GM12878 (cell line): Measurements from ENCODE around the gene HAGHL. TPM values are rescaled to one million over a fixed set of nuclear protein-coding genes. Genes with fewer than 3 reads are reported as not detected.

Source experiments
- ATAC-seq: fragments of 200-7000 bp; cut with Tn5 transposase; 3 replicates; pipeline ENCODE4 v1.9.1; 2020; ENCODE audit warnings: mild to moderate bottlenecking, moderate library complexity
- BruUV-seq: library from RNA; stranded (reverse); fragments of 400-500 nt; replicated peaks from 2 replicates; lab custom pipeline; 2021; lab: Mats Ljungman, UMichigan
- CTCF ChIA-PET: fragments of 300-600 bp; sonication (Branson Sonifier 250); formaldehyde crosslinking; extraction: SDS; loops from one replicate; lab custom pipeline; 2021; ENCODE audit warnings: inconsistent platforms; lab: Yijun Ruan, JAX
- POLR2A ChIA-PET: fragments of 350-600 bp; formaldehyde crosslinking; extraction: SDS; loops from one replicate; lab custom pipeline; 2021; ENCODE audit warnings: inconsistent platforms; lab: Charles Lee
- RAD21 ChIA-PET: fragments of 300-600 bp; sonication (Branson Sonifier 250); formaldehyde crosslinking; loops from one replicate; lab custom pipeline; 2023; ENCODE audit warnings: antibody characterized with exemption; ENCODE audit not compliant: unreplicated experiment; lab: Charles Lee
- SMC1A ChIA-PET: fragments of 300-600 bp; sonication (Branson Sonifier 250); formaldehyde crosslinking; loops from one replicate; lab custom pipeline; 2023; ENCODE audit not compliant: unreplicated experiment, uncharacterized antibody; lab: Charles Lee
- DNase-seq: peaks from one replicate; pipeline ENCODE4 v3.0.0-alpha.2; 2011; ENCODE audit warnings: low read depth, low spot score
- FAIRE-seq: peaks from 3 replicates; lab custom pipeline; 2011; peaks lifted over from hg19 to GRCh38; lab: Jason Lieb, UNC
- H2AFZ ChIP-seq: 2 replicates; pipeline ENCODE4 v1.6.0; 2011; ENCODE audit warnings: low read depth, low read length, control low read depth; ENCODE audit not compliant: control insufficient read depth
- H3K27ac ChIP-seq: 2 replicates; pipeline ENCODE4 v1.5.1; 2011; ENCODE audit warnings: control low read depth; ENCODE audit not compliant: control insufficient read depth, insufficient read depth
- H3K27me3 ChIP-seq, 2 experiments: replicated peaks in 1 of 2; 2 replicates each; pipeline versions ENCODE4 v1.6.0 to v1.6.1; 2011; ENCODE audit warnings: low read length in 1 of 2; ENCODE audit not compliant: control insufficient read depth in 2 of 2, insufficient read depth in 2 of 2
- H3K36me3 ChIP-seq, 2 experiments: 2 replicates each; pipeline ENCODE4 v1.5.1; 2011; ENCODE audit warnings: low read length in 1 of 2; ENCODE audit not compliant: control insufficient read depth in 2 of 2, insufficient read depth in 2 of 2
- H3K4me1 ChIP-seq: 2 replicates; pipeline ENCODE4 v1.6.1; 2011; ENCODE audit warnings: mild to moderate bottlenecking, low read length, moderate library complexity, mixed read lengths; ENCODE audit not compliant: control insufficient read depth, insufficient read depth
- H3K4me2 ChIP-seq: 2 replicates; pipeline ENCODE4 v1.6.0; 2011; ENCODE audit warnings: control low read depth; ENCODE audit not compliant: control insufficient read depth, insufficient read depth
- H3K4me3 ChIP-seq: fragments of 200-600 bp; sonication (generic); 2 replicates; pipeline ENCODE4 v1.5.1; 2016
- H3K79me2 ChIP-seq: 2 replicates; pipeline ENCODE4 v1.6.0; 2011; ENCODE audit warnings: low read length; ENCODE audit not compliant: control insufficient read depth, insufficient read depth
- H3K9ac ChIP-seq: 2 replicates; pipeline ENCODE4 v1.8.0; 2011; ENCODE audit warnings: low read length, control low read depth, mixed read lengths; ENCODE audit not compliant: control insufficient read depth, insufficient read depth
- H3K9me3 ChIP-seq: replicated peaks from 3 replicates; pipeline ENCODE4 v1.5.1; 2011; ENCODE audit warnings: mild to moderate bottlenecking, low read length; ENCODE audit not compliant: control insufficient read depth, insufficient read depth
- H4K20me1 ChIP-seq: 2 replicates; pipeline ENCODE4 v1.6.0; 2011; ENCODE audit not compliant: control insufficient read depth, insufficient read depth
- ATF3 ChIP-seq: IDR thresholded peaks from 2 replicates; pipeline ENCODE4 v1.6.1; 2011; ENCODE audit warnings: low read depth, mild to moderate bottlenecking, low read length, moderate library complexity, borderline replicate concordance; ENCODE audit errors: extremely low read depth
- BACH1 ChIP-seq: fragments of 450-650 bp; IDR thresholded peaks from 2 replicates; pipeline ENCODE4 v1.6.1; 2017; ENCODE audit warnings: mild to moderate bottlenecking, borderline replicate concordance
- BCL11A ChIP-seq: IDR thresholded peaks from 2 replicates; pipeline ENCODE4 v1.6.1; 2011; ENCODE audit warnings: low read depth, low read length
- CBX3 ChIP-seq: fragments of 200-600 bp; sonication (generic); IDR thresholded peaks from 2 replicates; pipeline ENCODE4 v1.6.1; 2016; ENCODE audit warnings: low read depth, borderline replicate concordance
- CEBPB ChIP-seq, 2 experiments: fragments of 150-350 bp in 1 of 2; IDR thresholded peaks; 2 replicates each; pipeline ENCODE4 v1.6.1; 2012 to 2014; ENCODE audit warnings: low read depth in 2 of 2, low read length in 2 of 2, borderline replicate concordance in 1 of 2, inconsistent platforms in 1 of 2
- IKZF2 ChIP-seq, 2 experiments: fragments of 450-650 bp; IDR thresholded peaks; 2 replicates each; pipeline ENCODE4 v1.6.1; 2017; ENCODE audit warnings: mild to moderate bottlenecking in 2 of 2, moderate library complexity in 2 of 2
- KDM1A ChIP-seq: fragments of 200-600 bp; sonication (generic); IDR thresholded peaks from 2 replicates; pipeline ENCODE4 v1.6.1; 2016; ENCODE audit warnings: borderline replicate concordance
- MYB ChIP-seq: fragments of 150-350 bp; IDR thresholded peaks from 2 replicates; pipeline ENCODE4 v1.6.1; 2014; ENCODE audit warnings: mild to moderate bottlenecking, low read depth, low read length, borderline replicate concordance
- NFXL1 ChIP-seq: fragments of 450-650 bp; IDR thresholded peaks from 2 replicates; pipeline ENCODE4 v1.6.1; 2017; ENCODE audit warnings: antibody characterized with exemption, mild to moderate bottlenecking, borderline replicate concordance
- NFYB ChIP-seq: IDR thresholded peaks from 2 replicates; pipeline ENCODE4 v1.6.1; 2011; ENCODE audit warnings: low read depth, mild to moderate bottlenecking, low read length, improper control_type of control experiment, moderate library complexity; ENCODE audit not compliant: insufficient read depth
- NKRF ChIP-seq: fragments of 450-650 bp; conservative IDR thresholded peaks from 2 replicates; pipeline ENCODE4 v1.6.1; 2017; ENCODE audit warnings: mild to moderate bottlenecking, moderate library complexity
- PAX8 ChIP-seq: fragments of 450-650 bp; IDR thresholded peaks from 2 replicates; pipeline ENCODE4 v1.6.1; 2017; ENCODE audit warnings: mild to moderate bottlenecking, moderate library complexity
- POU2F2 ChIP-seq: IDR thresholded peaks from 3 replicates; pipeline ENCODE4 v1.6.1; 2011; ENCODE audit warnings: low read depth, mild to moderate bottlenecking, low read length, borderline replicate concordance
- SMAD5 ChIP-seq: IDR thresholded peaks from 2 replicates; pipeline ENCODE4 v1.6.1; 2016; ENCODE audit warnings: antibody characterized with exemption, low read depth
- SMARCA5 ChIP-seq: fragments of 450-650 bp; IDR thresholded peaks from 2 replicates; pipeline ENCODE4 v1.6.1; 2017; ENCODE audit warnings: mild to moderate bottlenecking
- SP1 ChIP-seq: IDR thresholded peaks from one replicate; pipeline ENCODE4 v1.6.1; 2011; ENCODE audit warnings: low read depth, low read length
- SUZ12 ChIP-seq: fragments of 200-600 bp; sonication (generic); IDR thresholded peaks from one replicate; pipeline ENCODE4 v1.6.1; 2018; ENCODE audit warnings: antibody characterized with exemption, mild to moderate bottlenecking; ENCODE audit not compliant: unreplicated experiment
- TCF12 ChIP-seq: IDR thresholded peaks from 2 replicates; pipeline ENCODE4 v1.6.1; 2011; ENCODE audit warnings: low read depth, mild to moderate bottlenecking, low read length
- ZBTB33 ChIP-seq: fragments of 450-650 bp; IDR thresholded peaks from 2 replicates; pipeline ENCODE4 v1.6.1; 2017; ENCODE audit warnings: mild to moderate bottlenecking
- WGBS: methylation state at CpG from one replicate; pipeline ENCODE4 v1.1.6; 2016; ENCODE audit warnings: low lambda C conversion rate; ENCODE audit not compliant: insufficient replicate concordance, insufficient coverage; ENCODE audit errors: missing lambda C conversion rate; 5-methylcytosine and 5-hydroxymethylcytosine counted together
- in situ Hi-C: fragments of 300-500 bp; cut with MboI; formaldehyde crosslinking; loops from 9 replicates; pipeline ENCODE4 v1.14.3; 2018; ENCODE audit warnings: mixed read lengths
- intact Hi-C: fragments of 100-400 bp; cut with micrococcal nuclease; formaldehyde crosslinking; loops from one replicate; pipeline ENCODE4 v1.14.2; 2022; ENCODE audit not compliant: unreplicated experiment
- polyA plus RNA-seq, 11 experiments: library from polyadenylated mRNA; depleted of rRNA in 4 of 11; unstranded in 6 of 11; stranded (reverse) in 5 of 11; fragments of >200 nt; fragmentation: Nextera tagmentation in 4 of 11; fragmentation: Illumina TruSeq in 1 of 11; extraction: Ambion mirVana in 4 of 11; extraction: Trizol in 1 of 11; gene quantifications; 1 replicate in 1 of 11; 2 replicates in 10 of 11; pipeline versions ENCODE4 v1.2.1 to v1.2.3, GENCODE V29; 2011 to 2016; ENCODE audit warnings: inconsistent platforms in 2 of 11, missing spikeins in 2 of 11, low read depth in 1 of 11
- total RNA-seq, 4 experiments: library from RNA; depleted of rRNA in 3 of 4; stranded (reverse); fragments of >200 nt in 3 of 4; fragmentation: Illumina TruSeq in 1 of 4; extraction: Trizol in 1 of 4; gene quantifications; 2 replicates each; pipeline versions ENCODE4 v1.2.1 to v1.2.3, GENCODE V29; 2013 to 2021

HAGHL gene
- total and polyA plus RNA-seq, 10 of the 15 experiments (the other 5 are each of a cell fraction or from before 2014, with no cell fraction given): 0.23 to 44.6 (median 16.4) TPM

GRCh38 chr16:715477-716199, 11.3 kb upstream of the HAGHL start:
- no peak for FAIRE-seq
- peak overlapping the region; percentile 58 for H3K4me3 ChIP-seq
- TF ChIP-seq ZBTB33 (no peak), MYB (no peak), PAX8 (no peak), SP1 (no peak), BACH1 (no peak), NKRF (0 out of 2 replicates have a peak, but pooled peaks have one; percentile 35), NFYB (no peak), TCF12 (no peak), POU2F2 (no peak), SMAD5 (no peak), BCL11A (no peak), CEBPB (IDR thresholded peaks at IDR 0.05; ENCODE audit: borderline replicate concordance in 1 of 2, low read depth in 2 of 2, low read length in 2 of 2) (no peak), SMARCA5 (no peak), ATF3 (no peak), SUZ12 (peak; percentile 48), KDM1A (no peak), IKZF2 (IDR thresholded peaks at IDR 0.05) (no peak), CBX3 (no peak), NFXL1 (no peak)

More at GRCh38 chr16:715477-716199, 11.3 kb upstream of the HAGHL start:
- Histone ChIP-seq H3K9ac (no peak overlapping the region), H3K36me3 (no peaks in the 10 kb centered on the region), H3K4me2 (peak overlapping the region; percentile 82), H3K9me3 (no peaks in the 10 kb centered on the region), H3K4me1 (peaks cover 10% of the 10 kb centered on the region), H4K20me1 (0 out of 2 replicates have a peak, but pooled peaks cover 2% of the 10 kb centered on the region), H3K27me3 (no peaks in the 10 kb centered on the region), H3K79me2 (no peaks in the 10 kb centered on the region), H3K27ac (no peak overlapping the region), H2AFZ (peak overlapping the region; percentile 58)
- SMC1A ChIA-PET: interaction anchor here (0.7 to 1.0 kb wide), 2 partner anchors 10 to 17 kb away, joined by 3 read pairs; partner anchors contain the start of gene CCDC78
- BruUV-seq: no TSS peak
- POLR2A ChIA-PET: interaction anchor here (1.6 to 2.4 kb wide), 2 partner anchors 21 to 73 kb away, joined by 4 to 7 read pairs; partner anchors contain the start of genes CHTF18 and RPUSD1
- intact Hi-C loops: no loop called here
- WGBS: 2% methylated on average over 34 of the region's 74 CpGs
- CTCF ChIA-PET: interaction anchor here (1.9 to 2.2 kb wide), 3 partner anchors 22 to 70 kb away, joined by 5 to 9 read pairs (median 6); partner anchors contain the start of gene CIAO3
- RAD21 ChIA-PET: interaction anchor here (1.5 kb wide), 1 partner anchor 70 kb away, joined by 5 read pairs; no protein-coding TSS in a partner anchor
- in situ Hi-C loops: no loop called here
- DNase-seq: no peak
- peak; percentile 13 for ATAC-seq
